ENCODE data around the gene CLCN2. TPM values are rescaled to one million over a fixed set of nuclear protein-coding genes. Genes with fewer than 3 reads are reported as not detected.

Gene CLCN2
- total RNA-seq, 1 donor from 2014 or later, result 2.1 TPM

- Histone ChIP-seq H3K36me3 (ENCODE audit: control insufficient read depth, insufficient read depth, low read length) (peaks cover 25% of the 10 kb centered on the region), H3K4me3 (ENCODE audit: low read depth, low read length) (peak overlapping the region; percentile 7), H3K27me3 (ENCODE audit: control insufficient read depth, insufficient read depth, low read length) (no peaks in the 10 kb centered on the region)
- no peak for TF ChIP-seq CTCF (IDR thresholded peaks at IDR 0.05; ENCODE audit: insufficient read depth, low read length, severe bottlenecking)
- FAIRE-seq, result no peak
- DNase-seq (ENCODE audit: low read depth), result peak; percentile 37
Measured at GRCh38 chr3:184339001-184339400, 22.4 kb downstream of the CLCN2 start.

DNA sequence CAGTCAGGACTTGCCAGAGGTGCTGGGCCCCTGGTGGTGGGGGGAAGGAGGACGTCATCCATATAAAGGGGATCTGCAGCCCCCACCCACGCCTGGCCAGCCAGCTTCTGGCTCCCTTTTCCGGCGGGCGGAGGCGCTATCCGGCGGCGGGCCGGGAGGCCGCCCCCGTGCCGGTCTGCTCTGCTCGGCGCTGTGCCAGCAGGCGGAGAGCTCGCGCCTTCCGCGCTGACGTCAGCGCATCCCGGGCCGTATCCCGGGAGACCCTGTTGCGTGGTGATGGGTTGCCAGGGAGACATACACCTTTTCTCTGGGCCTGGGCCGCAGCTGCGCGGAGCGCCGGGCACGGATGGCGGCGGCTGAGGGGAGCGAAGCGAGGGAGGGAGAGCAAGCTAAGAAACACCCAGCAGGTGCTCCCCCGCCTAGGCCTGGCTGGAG lies 22.9 kb downstream of the CLCN2 start:
- no peaks in the 10 kb centered on the region for H3K27me3 ChIP-seq (ENCODE audit: control insufficient read depth, insufficient read depth, low read length)
- peak overlapping the region; percentile 7 for H3K4me3 ChIP-seq (ENCODE audit: low read depth, low read length)
- H3K36me3 ChIP-seq (ENCODE audit: control insufficient read depth, insufficient read depth, low read length), result peaks cover 25% of the 10 kb centered on the region
- peak; percentile 5 for TF ChIP-seq CTCF (IDR thresholded peaks at IDR 0.05; ENCODE audit: insufficient read depth, low read length, severe bottlenecking)
- DNase-seq (ENCODE audit: low read depth) (peak; percentile 68), FAIRE-seq (no peak)

GRCh38 chr3:184337981-184338380 lies 23.4 kb downstream of the CLCN2 start:
- Histone ChIP-seq H3K36me3 (ENCODE audit: control insufficient read depth, insufficient read depth, low read length) (peaks cover 23% of the 10 kb centered on the region), H3K4me3 (ENCODE audit: low read depth, low read length) (no peak overlapping the region)

DNA sequence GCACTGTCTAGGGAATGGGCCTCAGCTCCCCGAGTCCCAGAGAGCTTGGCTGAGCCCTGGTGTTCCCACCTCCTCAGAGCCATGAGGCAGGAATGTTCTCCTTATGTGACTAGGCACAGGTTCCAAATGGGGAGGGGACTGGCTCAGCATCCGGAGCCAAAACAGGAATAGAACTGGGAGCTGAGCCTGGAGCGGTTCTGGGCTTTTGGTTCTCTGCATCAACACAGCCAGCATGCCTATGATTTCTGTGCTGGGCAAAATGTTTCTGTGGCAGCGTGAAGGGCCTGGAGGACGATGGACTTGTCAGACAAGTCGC lies 24.0 kb downstream of the CLCN2 start, which contains the start of gene FAM131A:
Gene FAM131A, plus strand, starts transcription at position 202 of the 316 bp plus-strand sequence. Its CDS starts 31 bp downstream, at position 233.
- DNase-seq (ENCODE audit: low read depth), result no peak
- Histone ChIP-seq H3K36me3 (ENCODE audit: control insufficient read depth, insufficient read depth, low read length) (peaks cover 18% of the 10 kb centered on the region), H3K4me3 (ENCODE audit: low read depth, low read length) (peak within 1 kb of the TSS; percentile 75), H3K27me3 (ENCODE audit: control insufficient read depth, insufficient read depth, low read length) (no peaks in the 10 kb centered on the region)
- no peak for TF ChIP-seq CTCF (IDR thresholded peaks at IDR 0.05; ENCODE audit: insufficient read depth, low read length, severe bottlenecking)
- FAIRE-seq, result no peak

More at GRCh38 chr3:184337981-184338380, 23.4 kb downstream of the CLCN2 start:
- H3K27me3 ChIP-seq (ENCODE audit: control insufficient read depth, insufficient read depth, low read length), result no peaks in the 10 kb centered on the region
- TF ChIP-seq CTCF (IDR thresholded peaks at IDR 0.05; ENCODE audit: insufficient read depth, low read length, severe bottlenecking), result no peak
- FAIRE-seq (no peak), DNase-seq (ENCODE audit: low read depth) (no peak)

GRCh38 chr3:184336547-184337398 lies 24.6 kb downstream of the CLCN2 start:
- Histone ChIP-seq H3K36me3 (ENCODE audit: control insufficient read depth, insufficient read depth, low read length) (peaks cover 23% of the 10 kb centered on the region), H3K27me3 (ENCODE audit: control insufficient read depth, insufficient read depth, low read length) (no peaks in the 10 kb centered on the region), H3K4me3 (ENCODE audit: low read depth, low read length) (peak overlapping the region; percentile 75)
- no peak for TF ChIP-seq CTCF (IDR thresholded peaks at IDR 0.05; ENCODE audit: insufficient read depth, low read length, severe bottlenecking)
- DNase-seq (ENCODE audit: low read depth) (peak; percentile 53), FAIRE-seq (no peak)
